Endothelial cell of umbilical vein (primary cell): ENCODE data around the gene DOLK. TPM values are rescaled to one million over a fixed set of nuclear protein-coding genes. Genes with fewer than 3 reads are reported as not detected.

Experiments
- BruUV-seq: library from RNA; stranded (reverse); fragments of 400-500 nt; replicated peaks from 2 replicates; lab custom pipeline; 2021; lab: Mats Ljungman, UMichigan
- CTCF ChIA-PET: fragments of 300-600, 350-600 bp; sonication (Branson Sonifier 250); formaldehyde crosslinking; loops from one replicate; lab custom pipeline; 2021; ENCODE audit warnings: antibody characterized with exemption, inconsistent platforms; lab: Charles Lee
- POLR2A ChIA-PET: fragments of 300-600, 350-600 bp; sonication (Branson Sonifier 250); formaldehyde crosslinking; loops from one replicate; lab custom pipeline; 2021; ENCODE audit warnings: antibody characterized with exemption, inconsistent platforms; lab: Charles Lee
- DNase-seq: peaks from one replicate; pipeline ENCODE4 v3.0.0-alpha.2; 2011; ENCODE audit warnings: low read depth, low spot score
- FAIRE-seq: peaks from 2 replicates; lab custom pipeline; 2011; peaks lifted over from hg19 to GRCh38; lab: Jason Lieb, UNC
- H2AFZ ChIP-seq: 2 replicates; pipeline ENCODE4 v1.6.0; 2012; ENCODE audit warnings: low read depth, low read length, control low read depth, inconsistent platforms
- H3K27ac ChIP-seq: 2 replicates; pipeline ENCODE4 v1.5.1; 2011; ENCODE audit warnings: low read depth, mild to moderate bottlenecking, control low read depth, low read length, moderate library complexity; ENCODE audit not compliant: insufficient read depth
- H3K27me3 ChIP-seq, 2 experiments: 2 replicates each; pipeline versions ENCODE4 v1.6.0 to v1.6.1; 2011; ENCODE audit warnings: low read length in 2 of 2, mixed read lengths in 1 of 2; ENCODE audit not compliant: control insufficient read depth in 2 of 2, insufficient read depth in 2 of 2
- H3K36me3 ChIP-seq, 2 experiments: 2 replicates in 1 of 2; 3 replicates in 1 of 2; pipeline ENCODE4 v1.5.1; 2011; ENCODE audit warnings: low read length in 2 of 2, mild to moderate bottlenecking in 1 of 2, moderate library complexity in 1 of 2; ENCODE audit not compliant: control insufficient read depth in 2 of 2, insufficient read depth in 2 of 2; ENCODE audit errors: extremely low read depth in 1 of 2
- H3K4me1 ChIP-seq: 3 replicates; pipeline ENCODE4 v1.5.1; 2011; ENCODE audit warnings: mild to moderate bottlenecking, low read length; ENCODE audit not compliant: control insufficient read depth, insufficient read depth; ENCODE audit errors: extremely low read depth
- H3K4me2 ChIP-seq: 2 replicates; pipeline ENCODE4 v1.6.1; 2011; ENCODE audit warnings: low read length, control low read depth, mixed read lengths; ENCODE audit not compliant: insufficient read depth
- H3K4me3 ChIP-seq, 3 experiments: fragments of 200-600 bp in 1 of 3; sonication (generic), shearing (Covaris generic) in 1 of 3; replicated peaks in 1 of 3; 2 replicates each; pipeline ENCODE4 v1.5.1; 2011 to 2016; ENCODE audit warnings: control low read depth in 3 of 3, low read length in 3 of 3, mild to moderate bottlenecking in 2 of 3, inconsistent platforms in 1 of 3, low read depth in 1 of 3, moderate library complexity in 1 of 3; ENCODE audit not compliant: insufficient read depth in 1 of 3
- H3K79me2 ChIP-seq: 2 replicates; pipeline ENCODE4 v1.6.0; 2012; ENCODE audit warnings: low read length, inconsistent platforms; ENCODE audit not compliant: control insufficient read depth, insufficient read depth
- H3K9ac ChIP-seq: replicated peaks from 2 replicates; pipeline ENCODE3; 2011; ENCODE audit warnings: low read length, control low read depth; ENCODE audit not compliant: insufficient read depth; ENCODE audit errors: extremely low read depth
- H3K9me1 ChIP-seq: replicated peaks from 3 replicates; pipeline ENCODE4 v1.6.0; 2011; ENCODE audit warnings: mild to moderate bottlenecking, low read length; ENCODE audit not compliant: control insufficient read depth, insufficient read depth; ENCODE audit errors: extremely low read depth
- H3K9me3 ChIP-seq: replicated peaks from 2 replicates; pipeline ENCODE4 v1.5.1; 2012; ENCODE audit warnings: low read length, inconsistent platforms; ENCODE audit not compliant: control insufficient read depth, insufficient read depth
- H4K20me1 ChIP-seq: replicated peaks from 2 replicates; pipeline ENCODE3; 2011; ENCODE audit warnings: mild to moderate bottlenecking, low read length; ENCODE audit not compliant: control insufficient read depth, insufficient read depth; ENCODE audit errors: extremely low read depth
- EZH2 ChIP-seq: IDR thresholded peaks from 2 replicates; pipeline ENCODE4 v1.6.1; 2012; ENCODE audit warnings: borderline replicate concordance, low read depth, mild to moderate bottlenecking, moderate library complexity, low read length, inconsistent platforms; ENCODE audit not compliant: severe bottlenecking
- FOS ChIP-seq: IDR thresholded peaks from 2 replicates; pipeline ENCODE4 v1.6.1; 2011; ENCODE audit warnings: mild to moderate bottlenecking, low read length, moderate library complexity, borderline replicate concordance; ENCODE audit not compliant: insufficient read depth
- GATA2 ChIP-seq: IDR thresholded peaks from 2 replicates; pipeline ENCODE4 v1.7.0; 2011; ENCODE audit warnings: low read depth, mild to moderate bottlenecking, moderate library complexity, mixed read lengths, low read length; ENCODE audit not compliant: insufficient read length, insufficient read depth
- JUN ChIP-seq: IDR thresholded peaks from 2 replicates; pipeline ENCODE4 v1.6.1; 2011; ENCODE audit warnings: borderline replicate concordance, low read depth; ENCODE audit not compliant: insufficient read length, insufficient read depth
- MYC ChIP-seq: IDR thresholded peaks from one replicate; pipeline ENCODE4 v1.6.1; 2011; ENCODE audit warnings: mild to moderate bottlenecking, low read depth, low read length
- POLR2A ChIP-seq: IDR thresholded peaks from 2 replicates; pipeline ENCODE4 v1.6.1; 2012; ENCODE audit warnings: low read depth, mild to moderate bottlenecking, control low read depth, low read length
- POLR2AphosphoS5 ChIP-seq: IDR thresholded peaks from 2 replicates; pipeline ENCODE4 v1.6.1; 2012; ENCODE audit warnings: low read depth, mild to moderate bottlenecking, control low read depth, low read length, moderate library complexity; ENCODE audit not compliant: insufficient read depth
- dilution Hi-C: fragments of 300-500 bp; cut with MboI; formaldehyde crosslinking; loops from one replicate; pipeline ENCODE4 v1.15.0; 2019; ENCODE audit warnings: low sequenced_read_pairs; ENCODE audit not compliant: extremely low pct_ligation_motif_present
- intact Hi-C: fragments of 100-400 bp; cut with micrococcal nuclease; formaldehyde crosslinking; loops from one replicate; pipeline ENCODE4 v1.10.0; 2022
- polyA plus RNA-seq, 4 experiments: library from polyadenylated mRNA; depleted of rRNA in 3 of 4; stranded (reverse) in 3 of 4; unstranded in 1 of 4; fragments of >200 nt; gene quantifications; 2 replicates each; pipeline versions ENCODE4 v1.2.1 to v1.2.3, GENCODE V29; 2011 to 2012; ENCODE audit warnings: missing spikeins in 1 of 4
- total RNA-seq: library from RNA; stranded (reverse); gene quantifications from 2 replicates; pipeline ENCODE4 v1.2.3, GENCODE V29; 2021
- TF ChIP-seq, protein P1 (sequence below), 2 donors: IDR thresholded peaks; 1 replicate in 1 of 2; 2 replicates in 1 of 2; pipeline ENCODE4 v1.5.1; 2011; ENCODE audit warnings: low read length in 2 of 2, mild to moderate bottlenecking in 2 of 2, moderate library complexity in 2 of 2, control low read depth in 1 of 2, inconsistent platforms in 1 of 2, low read depth in 1 of 2; ENCODE audit not compliant: insufficient read depth in 1 of 2; ENCODE audit errors: extremely low read depth in 1 of 2
- TF ChIP-seq, protein P2 (sequence below): IDR thresholded peaks from 2 replicates; pipeline ENCODE4 v1.6.1; 2011; ENCODE audit not compliant: insufficient read depth, insufficient read length

The DOLK gene
- total and polyA plus RNA-seq, 2 donors (not counting 3 experiments of a cell fraction or from before 2014, with no cell fraction given), result 22.3 to 59.8 TPM

DNA sequence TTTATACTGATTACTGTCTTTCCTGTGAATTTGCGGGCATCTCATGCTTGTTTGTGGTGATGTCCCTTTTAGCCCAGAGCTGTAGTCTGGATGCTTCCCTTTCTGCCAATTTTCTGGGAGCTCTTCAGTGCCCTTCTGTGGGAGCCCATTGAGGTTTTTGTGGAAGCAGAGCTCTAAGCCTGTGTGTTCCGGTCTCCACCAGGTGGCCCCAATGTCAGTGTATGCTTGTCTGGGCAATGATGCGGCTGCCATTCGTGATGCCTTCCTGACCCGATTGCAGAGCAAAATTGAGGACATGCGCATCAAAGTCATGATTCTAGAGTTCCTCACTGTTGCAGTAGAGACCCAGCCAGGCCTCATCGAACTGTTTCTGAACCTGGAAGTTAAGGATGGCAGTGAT, 45.6 kb upstream of the DOLK start:
- intact Hi-C loops, result no loop called here
- no peak overlapping the region for H3K9ac ChIP-seq
- no peaks in the 10 kb centered on the region for H3K9me1 ChIP-seq
- BruUV-seq, result no TSS peak
- H3K27ac ChIP-seq, result no peak overlapping the region
- CTCF ChIA-PET, result interaction anchor here (0.6 to 1.2 kb wide), 7 partner anchors 10 to 631 kb away, joined by 3 to 6 read pairs (median 4); partner anchors contain the start of gene SH3GLB2
- no peaks in the 10 kb centered on the region for H3K9me3 ChIP-seq
- H2AFZ ChIP-seq, result no peak overlapping the region
- dilution Hi-C loops, result no loop called here
- DNase-seq (no peak), FAIRE-seq (no peak)
- TF ChIP-seq, protein P1, sequence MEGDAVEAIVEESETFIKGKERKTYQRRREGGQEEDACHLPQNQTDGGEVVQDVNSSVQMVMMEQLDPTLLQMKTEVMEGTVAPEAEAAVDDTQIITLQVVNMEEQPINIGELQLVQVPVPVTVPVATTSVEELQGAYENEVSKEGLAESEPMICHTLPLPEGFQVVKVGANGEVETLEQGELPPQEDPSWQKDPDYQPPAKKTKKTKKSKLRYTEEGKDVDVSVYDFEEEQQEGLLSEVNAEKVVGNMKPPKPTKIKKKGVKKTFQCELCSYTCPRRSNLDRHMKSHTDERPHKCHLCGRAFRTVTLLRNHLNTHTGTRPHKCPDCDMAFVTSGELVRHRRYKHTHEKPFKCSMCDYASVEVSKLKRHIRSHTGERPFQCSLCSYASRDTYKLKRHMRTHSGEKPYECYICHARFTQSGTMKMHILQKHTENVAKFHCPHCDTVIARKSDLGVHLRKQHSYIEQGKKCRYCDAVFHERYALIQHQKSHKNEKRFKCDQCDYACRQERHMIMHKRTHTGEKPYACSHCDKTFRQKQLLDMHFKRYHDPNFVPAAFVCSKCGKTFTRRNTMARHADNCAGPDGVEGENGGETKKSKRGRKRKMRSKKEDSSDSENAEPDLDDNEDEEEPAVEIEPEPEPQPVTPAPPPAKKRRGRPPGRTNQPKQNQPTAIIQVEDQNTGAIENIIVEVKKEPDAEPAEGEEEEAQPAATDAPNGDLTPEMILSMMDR (IDR thresholded peaks at IDR 0.05; ENCODE audit: extremely low read depth in 1 of 2, insufficient read depth in 1 of 2, low read depth in 1 of 2, low read length in 2 of 2), result peak; percentile 9 to 31
- TF ChIP-seq JUN, result no peak
- TF ChIP-seq POLR2AphosphoS5, result no peak
- H3K4me2 ChIP-seq, result no peak overlapping the region
- no peaks in the 10 kb centered on the region for H3K27me3 ChIP-seq
- no peaks in the 10 kb centered on the region for H3K79me2 ChIP-seq
- H3K4me3 ChIP-seq, result no peak overlapping the region
- peaks cover 26 to 40% of the 10 kb centered on the region in 2 experiments for H3K36me3 ChIP-seq
- POLR2A ChIA-PET, result no interaction called here
- no peaks in the 10 kb centered on the region for H4K20me1 ChIP-seq
- H3K4me1 ChIP-seq, result no peaks in the 10 kb centered on the region

DNA sequence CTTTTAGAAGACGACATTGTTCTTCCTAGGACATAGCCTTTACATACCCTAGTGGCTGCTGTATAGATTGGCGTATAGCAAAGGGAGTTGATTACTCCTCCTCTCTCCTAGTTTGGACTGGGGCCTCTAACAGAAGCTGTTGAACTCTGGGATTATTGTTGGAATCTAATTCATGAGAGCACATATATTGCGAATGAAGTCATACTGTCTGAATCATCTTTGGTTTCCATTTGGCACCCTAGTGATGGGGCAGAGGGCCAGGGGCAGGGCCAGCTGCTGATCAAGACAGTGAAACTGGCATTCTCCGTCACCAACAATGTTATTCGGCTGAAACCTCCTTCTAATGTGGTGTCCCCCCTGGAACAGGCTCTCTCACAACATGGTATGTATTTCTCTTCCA, 40.4 kb upstream of the DOLK start:
- H3K9ac ChIP-seq, result no peak overlapping the region
- CTCF ChIA-PET, result interaction anchor here (1.0 to 1.3 kb wide), 4 partner anchors 18 to 254 kb away, joined by 3 to 5 read pairs (median 4); partner anchors contain the start of genes DOLK, ENDOG and NUP188
- POLR2A ChIA-PET, result interaction anchor here (0.6 kb wide), 2 partner anchors 24 to 136 kb away, joined by 4 to 5 read pairs; no protein-coding TSS in a partner anchor
- H3K27ac ChIP-seq, result no peak overlapping the region
- no peak overlapping the region for H3K4me3 ChIP-seq
- no peaks in the 10 kb centered on the region for H3K79me2 ChIP-seq
- H3K4me1 ChIP-seq, result no peaks in the 10 kb centered on the region
- DNase-seq (no peak), FAIRE-seq (no peak)
- H3K27me3 ChIP-seq, result no peaks in the 10 kb centered on the region
- intact Hi-C loops (no loop called here), dilution Hi-C loops (no loop called here)
- H3K9me3 ChIP-seq, result no peaks in the 10 kb centered on the region
- no peaks in the 10 kb centered on the region for H3K9me1 ChIP-seq
- H2AFZ ChIP-seq, result no peak overlapping the region
- peaks cover 24 to 31% of the 10 kb centered on the region in 2 experiments for H3K36me3 ChIP-seq
- no TSS peak for BruUV-seq
- TF ChIP-seq MYC, result no peak
- no peak for TF ChIP-seq EZH2
- TF ChIP-seq FOS, result no peak
- TF ChIP-seq JUN, result no peak
- TF ChIP-seq POLR2A, result no peak
- no peak for TF ChIP-seq GATA2
- TF ChIP-seq POLR2AphosphoS5, result no peak
- TF ChIP-seq, protein P2, sequence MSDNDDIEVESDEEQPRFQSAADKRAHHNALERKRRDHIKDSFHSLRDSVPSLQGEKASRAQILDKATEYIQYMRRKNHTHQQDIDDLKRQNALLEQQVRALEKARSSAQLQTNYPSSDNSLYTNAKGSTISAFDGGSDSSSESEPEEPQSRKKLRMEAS, result no peak
- TF ChIP-seq, protein P1 (IDR thresholded peaks at IDR 0.05; ENCODE audit: extremely low read depth in 1 of 2, insufficient read depth in 1 of 2, low read depth in 1 of 2, low read length in 2 of 2), result no peak
- H3K4me2 ChIP-seq, result no peak overlapping the region
- H4K20me1 ChIP-seq, result no peaks in the 10 kb centered on the region
